SK-N-SH treated with all-trans-retinoic acid at 6 μM for 48 hours (cell line): ENCODE data around the gene USP1.

ENCODE experiments used
- ARNTL ChIP-seq: fragments of 450-650 bp; formaldehyde crosslinking; IDR thresholded peaks from 2 replicates; pipeline ENCODE4 v1.5.0; 2020; ENCODE audit warnings: low read depth, mild to moderate bottlenecking, moderate library complexity, borderline replicate concordance
- CSDC2 ChIP-seq: fragments of 250-450 bp; sonication (Bioruptor Pico); IDR thresholded peaks from 2 replicates; pipeline ENCODE4 v1.5.0; 2020; ENCODE audit warnings: mild to moderate bottlenecking, moderate library complexity
- GLIS3 ChIP-seq: fragments of 250-450 bp; sonication (Bioruptor Pico); IDR thresholded peaks from 2 replicates; pipeline ENCODE4 v1.5.0; 2020; ENCODE audit warnings: mild to moderate bottlenecking, moderate library complexity
- OSR1 ChIP-seq: fragments of 250-450 bp; sonication (Bioruptor Pico); IDR thresholded peaks from 2 replicates; pipeline ENCODE4 v1.8.0; 2022; ENCODE audit warnings: moderate library complexity, mild to moderate bottlenecking, inconsistent platforms
- PPARA ChIP-seq: fragments of 250-450 bp; sonication (Bioruptor Pico); IDR thresholded peaks from 2 replicates; pipeline ENCODE4 v1.5.0; 2020; ENCODE audit warnings: mild to moderate bottlenecking, borderline replicate concordance
- ZC3H10 ChIP-seq: fragments of 250-450 bp; sonication (Bioruptor Pico); IDR thresholded peaks from 2 replicates; pipeline ENCODE4 v1.5.1; 2021; ENCODE audit warnings: mild to moderate bottlenecking, moderate library complexity
- ZFP3 ChIP-seq: fragments of 250-450 bp; sonication (Bioruptor Pico); IDR thresholded peaks from 2 replicates; pipeline ENCODE4 v1.5.0; 2020; ENCODE audit warnings: mild to moderate bottlenecking, moderate library complexity
- ZFP30 ChIP-seq: fragments of 450-650 bp; formaldehyde crosslinking; IDR thresholded peaks from 2 replicates; pipeline ENCODE4 v1.5.0; 2022; ENCODE audit warnings: mild to moderate bottlenecking, moderate library complexity
- ZNF565 ChIP-seq: fragments of 450-650 bp; formaldehyde crosslinking; conservative IDR thresholded peaks from 2 replicates; pipeline ENCODE4 v1.5.0; 2020; ENCODE audit warnings: low read depth, mild to moderate bottlenecking, moderate library complexity
- TF ChIP-seq, protein P1 (sequence below): fragments of 250-450 bp; sonication (Bioruptor Pico); IDR thresholded peaks from 2 replicates; pipeline ENCODE4 v1.5.1; 2021; ENCODE audit warnings: mild to moderate bottlenecking, moderate library complexity
- TF ChIP-seq, protein P2 (sequence below): fragments of 250-450 bp; sonication (Bioruptor Pico); IDR thresholded peaks from 2 replicates; pipeline ENCODE4 v1.5.1; 2020; ENCODE audit warnings: low read depth, mild to moderate bottlenecking, moderate library complexity
- TF ChIP-seq, protein P3 (sequence below): fragments of 250-450 bp; sonication (Bioruptor Pico); IDR thresholded peaks from 2 replicates; pipeline ENCODE4 v1.8.0; 2021; ENCODE audit warnings: low read depth, mild to moderate bottlenecking, moderate library complexity, borderline replicate concordance
- TF ChIP-seq, protein P4 (sequence below): fragments of 250-450 bp; sonication (Bioruptor Pico); IDR thresholded peaks from 2 replicates; pipeline ENCODE4 v1.8.0; 2020; ENCODE audit warnings: mild to moderate bottlenecking, moderate library complexity, borderline replicate concordance

DNA sequence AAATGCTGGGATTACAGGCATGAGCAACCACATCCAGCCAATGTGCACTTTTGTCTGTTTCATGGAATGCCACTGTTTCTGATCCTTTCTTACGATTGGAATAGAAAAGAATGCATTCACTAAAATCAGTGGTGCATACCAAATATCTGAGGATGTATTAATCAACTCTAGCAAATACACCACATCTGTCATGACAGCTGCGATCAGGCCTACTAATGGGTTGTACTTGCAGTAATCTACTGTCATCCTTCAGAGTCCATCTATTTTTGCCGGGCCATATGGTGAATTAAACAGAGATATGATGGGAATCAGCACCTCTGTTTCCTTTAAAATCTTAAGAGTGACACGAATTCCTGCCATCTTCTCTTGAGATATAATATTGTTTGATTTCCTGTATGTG lies 8.5 kb upstream of the USP1 start:
- TF ChIP-seq GLIS3, result no peak
- TF ChIP-seq, protein P1, sequence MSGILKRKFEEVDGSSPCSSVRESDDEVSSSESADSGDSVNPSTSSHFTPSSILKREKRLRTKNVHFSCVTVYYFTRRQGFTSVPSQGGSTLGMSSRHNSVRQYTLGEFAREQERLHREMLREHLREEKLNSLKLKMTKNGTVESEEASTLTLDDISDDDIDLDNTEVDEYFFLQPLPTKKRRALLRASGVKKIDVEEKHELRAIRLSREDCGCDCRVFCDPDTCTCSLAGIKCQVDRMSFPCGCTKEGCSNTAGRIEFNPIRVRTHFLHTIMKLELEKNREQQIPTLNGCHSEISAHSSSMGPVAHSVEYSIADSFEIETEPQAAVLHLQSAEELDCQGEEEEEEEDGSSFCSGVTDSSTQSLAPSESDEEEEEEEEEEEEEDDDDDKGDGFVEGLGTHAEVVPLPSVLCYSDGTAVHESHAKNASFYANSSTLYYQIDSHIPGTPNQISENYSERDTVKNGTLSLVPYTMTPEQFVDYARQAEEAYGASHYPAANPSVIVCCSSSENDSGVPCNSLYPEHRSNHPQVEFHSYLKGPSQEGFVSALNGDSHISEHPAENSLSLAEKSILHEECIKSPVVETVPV, result no peak
- no peak for TF ChIP-seq ZFP3 (CRISPR knock-in tag)
- TF ChIP-seq, protein P2, sequence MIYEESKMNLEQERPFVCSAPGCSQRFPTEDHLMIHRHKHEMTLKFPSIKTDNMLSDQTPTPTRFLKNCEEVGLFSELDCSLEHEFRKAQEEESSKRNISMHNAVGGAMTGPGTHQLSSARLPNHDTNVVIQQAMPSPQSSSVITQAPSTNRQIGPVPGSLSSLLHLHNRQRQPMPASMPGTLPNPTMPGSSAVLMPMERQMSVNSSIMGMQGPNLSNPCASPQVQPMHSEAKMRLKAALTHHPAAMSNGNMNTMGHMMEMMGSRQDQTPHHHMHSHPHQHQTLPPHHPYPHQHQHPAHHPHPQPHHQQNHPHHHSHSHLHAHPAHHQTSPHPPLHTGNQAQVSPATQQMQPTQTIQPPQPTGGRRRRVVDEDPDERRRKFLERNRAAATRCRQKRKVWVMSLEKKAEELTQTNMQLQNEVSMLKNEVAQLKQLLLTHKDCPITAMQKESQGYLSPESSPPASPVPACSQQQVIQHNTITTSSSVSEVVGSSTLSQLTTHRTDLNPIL (CRISPR knock-in tag), result no peak
- no peak for TF ChIP-seq ARNTL (CRISPR knock-in tag)
- no peak for TF ChIP-seq ZC3H10
- TF ChIP-seq, protein P3, sequence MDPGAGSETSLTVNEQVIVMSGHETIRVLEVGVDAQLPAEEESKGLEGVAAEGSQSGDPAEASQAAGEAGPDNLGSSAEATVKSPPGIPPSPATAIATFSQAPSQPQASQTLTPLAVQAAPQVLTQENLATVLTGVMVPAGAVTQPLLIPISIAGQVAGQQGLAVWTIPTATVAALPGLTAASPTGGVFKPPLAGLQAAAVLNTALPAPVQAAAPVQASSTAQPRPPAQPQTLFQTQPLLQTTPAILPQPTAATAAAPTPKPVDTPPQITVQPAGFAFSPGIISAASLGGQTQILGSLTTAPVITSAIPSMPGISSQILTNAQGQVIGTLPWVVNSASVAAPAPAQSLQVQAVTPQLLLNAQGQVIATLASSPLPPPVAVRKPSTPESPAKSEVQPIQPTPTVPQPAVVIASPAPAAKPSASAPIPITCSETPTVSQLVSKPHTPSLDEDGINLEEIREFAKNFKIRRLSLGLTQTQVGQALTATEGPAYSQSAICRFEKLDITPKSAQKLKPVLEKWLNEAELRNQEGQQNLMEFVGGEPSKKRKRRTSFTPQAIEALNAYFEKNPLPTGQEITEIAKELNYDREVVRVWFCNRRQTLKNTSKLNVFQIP (CRISPR knock-in tag), result no peak
- no peak for TF ChIP-seq PPARA (CRISPR knock-in tag)
- TF ChIP-seq OSR1 (CRISPR knock-in tag), result no peak
- no peak for TF ChIP-seq CSDC2
- no peak for TF ChIP-seq ZNF565
- TF ChIP-seq, protein P4, sequence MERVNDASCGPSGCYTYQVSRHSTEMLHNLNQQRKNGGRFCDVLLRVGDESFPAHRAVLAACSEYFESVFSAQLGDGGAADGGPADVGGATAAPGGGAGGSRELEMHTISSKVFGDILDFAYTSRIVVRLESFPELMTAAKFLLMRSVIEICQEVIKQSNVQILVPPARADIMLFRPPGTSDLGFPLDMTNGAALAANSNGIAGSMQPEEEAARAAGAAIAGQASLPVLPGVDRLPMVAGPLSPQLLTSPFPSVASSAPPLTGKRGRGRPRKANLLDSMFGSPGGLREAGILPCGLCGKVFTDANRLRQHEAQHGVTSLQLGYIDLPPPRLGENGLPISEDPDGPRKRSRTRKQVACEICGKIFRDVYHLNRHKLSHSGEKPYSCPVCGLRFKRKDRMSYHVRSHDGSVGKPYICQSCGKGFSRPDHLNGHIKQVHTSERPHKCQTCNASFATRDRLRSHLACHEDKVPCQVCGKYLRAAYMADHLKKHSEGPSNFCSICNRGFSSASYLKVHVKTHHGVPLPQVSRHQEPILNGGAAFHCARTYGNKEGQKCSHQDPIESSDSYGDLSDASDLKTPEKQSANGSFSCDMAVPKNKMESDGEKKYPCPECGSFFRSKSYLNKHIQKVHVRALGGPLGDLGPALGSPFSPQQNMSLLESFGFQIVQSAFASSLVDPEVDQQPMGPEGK (CRISPR knock-in tag), result no peak
- no peak for TF ChIP-seq ZFP30 (CRISPR knock-in tag)
